K562 (cell line): ENCODE results near the gene LYSMD1. TPM values are rescaled to one million over a fixed set of nuclear protein-coding genes. Genes with fewer than 3 reads are reported as not detected.

ENCODE experiments used
- CHD7 ChIP-seq: fragments of 200-600 bp; sonication (generic); IDR thresholded peaks from one replicate; pipeline ENCODE4 v1.6.1; 2012; ENCODE audit warnings: mild to moderate bottlenecking, low read depth, low read length, inconsistent platforms
- L3MBTL2 ChIP-seq: fragments of 450-650 bp; IDR thresholded peaks from 2 replicates; pipeline ENCODE4 v1.6.1; 2016; ENCODE audit warnings: mild to moderate bottlenecking, moderate library complexity
- MCM2 ChIP-seq: fragments of 450-650 bp; IDR thresholded peaks from 2 replicates; pipeline ENCODE4 v1.6.1; 2017; ENCODE audit warnings: low read depth, mild to moderate bottlenecking
- NBN ChIP-seq: fragments of 450-650 bp; IDR thresholded peaks from 2 replicates; pipeline ENCODE4 v1.6.1; 2016; ENCODE audit warnings: low read depth, mild to moderate bottlenecking
- NR2C2 ChIP-seq, 2 experiments: fragments of 200-800 bp in 1 of 2; sonication (Bioruptor generic) in 1 of 2; sonication (generic) in 1 of 2; formaldehyde crosslinking in 1 of 2; IDR thresholded peaks; 2 replicates each; pipeline versions ENCODE4 v1.6.1 to v1.8.0; 2016 to 2022; ENCODE audit warnings: mild to moderate bottlenecking in 1 of 2, missing compliant biosample characterization in 1 of 2, missing genetic modification characterization in 1 of 2, missing genetic modification reagents in 1 of 2
- SMAD2 ChIP-seq: fragments of 150-350 bp; IDR thresholded peaks from 2 replicates; pipeline ENCODE4 v1.6.1; 2014; ENCODE audit warnings: low read depth, mild to moderate bottlenecking, low read length
- TCFL5 ChIP-seq: fragments of 250-450 bp; sonication (Bioruptor Pico); conservative IDR thresholded peaks from 2 replicates; pipeline ENCODE4 v1.6.1; 2021; ENCODE audit warnings: mild to moderate bottlenecking, moderate library complexity, matching md5 sums
- YBX1 ChIP-seq: fragments of 450-650 bp; IDR thresholded peaks from 2 replicates; pipeline ENCODE4 v1.7.1; 2016; ENCODE audit warnings: mild to moderate bottlenecking
- ZBTB8A ChIP-seq: fragments of 450-650 bp; IDR thresholded peaks from 2 replicates; pipeline ENCODE4 v1.6.1; 2018; ENCODE audit warnings: mild to moderate bottlenecking, moderate library complexity; ENCODE audit not compliant: partially characterized antibody
- ZNF609 ChIP-seq: sonication (generic); formaldehyde crosslinking; IDR thresholded peaks from 2 replicates; pipeline ENCODE4 v1.8.1; 2023; ENCODE audit warnings: missing genetic modification reagents, mild to moderate bottlenecking, borderline replicate concordance
- polyA plus RNA-seq, 8 experiments: library from polyadenylated mRNA; depleted of rRNA in 4 of 8; stranded (reverse) in 5 of 8; unstranded in 3 of 8; fragments of >200 nt; fragmentation: Nextera tagmentation in 2 of 8; fragmentation: Illumina TruSeq in 1 of 8; extraction: Ambion mirVana in 2 of 8; extraction: Trizol in 1 of 8; gene quantifications; 2 replicates each; pipeline versions ENCODE4 v1.2.1 to v1.2.3, GENCODE V29; 2011 to 2014; ENCODE audit warnings: inconsistent platforms in 1 of 8, missing spikeins in 1 of 8
- total RNA-seq, 7 experiments: library from RNA; depleted of rRNA in 6 of 7; stranded (reverse); fragments of >200 nt in 6 of 7; fragmentation: Illumina TruSeq in 2 of 7; extraction: Trizol in 2 of 7; gene quantifications; 2 replicates each; pipeline versions ENCODE4 v1.2.1 to v1.2.3, GENCODE V29; 2011 to 2021; ENCODE audit warnings: low replicate concordance in 1 of 7

LYSMD1 gene
- total and polyA plus RNA-seq, 9 of the 15 experiments (the other 6 are each of a cell fraction or from before 2014, with no cell fraction given) = 2.2 to 9.4 (median 6.0) TPM

DNA sequence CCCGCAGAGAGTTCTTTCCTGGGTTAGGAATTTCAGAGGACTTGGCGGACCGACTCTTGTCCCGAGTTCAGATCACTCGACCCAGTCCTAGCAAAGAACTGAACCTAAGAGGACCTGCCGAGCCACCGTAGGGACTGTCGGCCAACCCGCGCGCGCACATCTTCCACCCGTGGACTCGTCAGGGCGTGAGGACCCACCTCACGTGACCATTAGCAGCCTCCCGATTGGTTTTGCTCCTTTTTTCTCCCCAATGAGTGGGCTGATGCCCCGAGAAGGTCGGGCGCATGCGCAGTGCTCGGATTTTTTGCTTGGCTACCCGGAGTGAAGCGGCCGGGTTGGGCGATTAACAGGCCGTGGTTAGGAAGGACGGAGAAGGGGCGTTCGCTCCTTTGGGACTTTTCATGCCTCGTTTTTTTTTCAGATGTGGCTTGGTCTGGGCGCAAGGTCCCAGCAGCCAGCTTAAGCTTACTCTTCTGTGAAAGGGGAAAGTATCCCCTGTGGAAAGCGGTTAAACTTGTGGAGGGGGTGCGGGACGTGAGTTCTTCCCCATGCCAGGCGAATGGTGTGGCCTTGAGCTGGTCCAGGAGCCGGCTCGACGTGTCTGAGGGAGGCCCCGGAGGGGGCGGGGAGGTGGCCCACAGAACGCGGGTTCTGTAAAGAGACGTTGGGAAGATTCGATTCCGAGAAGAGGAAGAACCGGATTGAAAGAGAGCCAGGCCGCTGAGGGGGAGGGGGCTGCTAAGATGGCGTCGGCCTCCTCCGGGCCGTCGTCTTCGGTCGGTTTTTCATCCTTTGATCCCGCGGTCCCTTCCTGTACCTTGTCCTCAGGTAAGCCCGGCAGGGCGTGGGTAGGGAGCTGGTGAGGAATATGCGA lies 32.8 kb upstream of the LYSMD1 start, which contains the start of gene PIP5K1A (continued):
- no peak for TF ChIP-seq CHD7
- TF ChIP-seq ZNF609 (CRISPR knock-in tag) = 0 out of 2 replicates have a peak, but pooled peaks have one; percentile 34
- no peak for TF ChIP-seq YBX1
- no peak for TF ChIP-seq TCFL5
- TF ChIP-seq NBN = 0 out of 2 replicates have a peak, but pooled peaks have one; percentile 15
- no peak for TF ChIP-seq SMAD2
- TF ChIP-seq NR2C2 (CRISPR knock-in tag; IDR thresholded peaks at IDR 0.05) = no peak
- TF ChIP-seq NR2C2 (tag; IDR thresholded peaks at IDR 0.05) = peak; percentile 87
- TF ChIP-seq L3MBTL2 = peak; percentile 94
- no peak for TF ChIP-seq MCM2
- no peak for TF ChIP-seq ZBTB8A
